Measurements from ENCODE around the gene TAF1.

DNA sequence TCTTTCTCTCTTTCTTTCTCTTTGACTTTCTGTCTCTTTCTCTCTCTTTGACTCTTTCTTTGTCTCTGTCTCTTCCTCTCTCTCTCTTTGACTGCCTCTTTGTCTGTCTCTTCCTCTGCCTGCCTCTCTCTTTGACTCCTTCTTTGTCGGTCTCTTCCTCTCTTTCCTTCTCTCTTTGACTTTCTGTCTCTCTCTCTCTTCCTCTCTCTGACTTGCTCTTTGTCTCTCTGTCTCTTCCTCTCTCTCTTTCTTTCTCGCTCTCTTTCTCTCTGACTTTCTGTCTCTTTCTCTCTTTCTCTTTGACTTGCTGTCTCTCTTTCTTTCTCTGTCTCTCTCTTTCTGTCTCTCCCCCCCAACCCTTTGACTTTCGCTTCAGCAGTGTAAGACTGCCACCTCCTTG, 130.3 kb downstream of the TAF1 start:
- TF ChIP-seq, protein P1, sequence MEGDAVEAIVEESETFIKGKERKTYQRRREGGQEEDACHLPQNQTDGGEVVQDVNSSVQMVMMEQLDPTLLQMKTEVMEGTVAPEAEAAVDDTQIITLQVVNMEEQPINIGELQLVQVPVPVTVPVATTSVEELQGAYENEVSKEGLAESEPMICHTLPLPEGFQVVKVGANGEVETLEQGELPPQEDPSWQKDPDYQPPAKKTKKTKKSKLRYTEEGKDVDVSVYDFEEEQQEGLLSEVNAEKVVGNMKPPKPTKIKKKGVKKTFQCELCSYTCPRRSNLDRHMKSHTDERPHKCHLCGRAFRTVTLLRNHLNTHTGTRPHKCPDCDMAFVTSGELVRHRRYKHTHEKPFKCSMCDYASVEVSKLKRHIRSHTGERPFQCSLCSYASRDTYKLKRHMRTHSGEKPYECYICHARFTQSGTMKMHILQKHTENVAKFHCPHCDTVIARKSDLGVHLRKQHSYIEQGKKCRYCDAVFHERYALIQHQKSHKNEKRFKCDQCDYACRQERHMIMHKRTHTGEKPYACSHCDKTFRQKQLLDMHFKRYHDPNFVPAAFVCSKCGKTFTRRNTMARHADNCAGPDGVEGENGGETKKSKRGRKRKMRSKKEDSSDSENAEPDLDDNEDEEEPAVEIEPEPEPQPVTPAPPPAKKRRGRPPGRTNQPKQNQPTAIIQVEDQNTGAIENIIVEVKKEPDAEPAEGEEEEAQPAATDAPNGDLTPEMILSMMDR (conservative IDR thresholded peaks at IDR 0.05; ENCODE audit: low read length) = no peak
- TF ChIP-seq EZH2phosphoT487 (IDR thresholded peaks at IDR 0.05; ENCODE audit: borderline replicate concordance, low read depth, low read length) = no peak
